ENCODE data around the gene CCDC149. TPM values are rescaled to one million over a fixed set of nuclear protein-coding genes. Genes with fewer than 3 reads are reported as not detected.

CCDC149 gene
- total RNA-seq, 1 donor: 12.3 TPM

DNA sequence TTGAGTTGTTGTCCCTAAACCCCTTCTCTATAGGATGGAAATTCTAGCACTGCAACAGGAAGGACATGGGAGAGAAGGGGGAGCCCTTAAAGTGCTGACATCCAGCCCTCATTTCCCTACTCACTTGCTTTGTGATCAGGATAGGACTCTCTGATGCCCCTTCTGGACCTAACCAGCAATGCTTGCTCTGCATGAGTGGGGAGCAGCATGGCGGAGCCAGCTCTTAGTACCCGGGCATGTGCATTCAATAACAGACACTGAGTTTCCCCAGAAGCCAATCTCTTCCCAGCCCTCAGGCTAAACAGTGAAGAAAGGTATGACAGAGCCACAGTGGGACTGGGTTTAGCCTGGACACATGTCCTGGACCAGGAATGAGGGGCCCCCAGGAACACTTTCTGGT lies 103.5 kb downstream of the CCDC149 start:
- peaks cover 4% of the 10 kb centered on the region for H3K4me1 ChIP-seq (ENCODE audit: insufficient read depth, low read length)
- H3K4me2 ChIP-seq (ENCODE audit: insufficient read depth, low read length): no peak overlapping the region
- H3K79me2 ChIP-seq (ENCODE audit: insufficient read depth, low read length): no peaks in the 10 kb centered on the region
- TF ChIP-seq, protein P1, sequence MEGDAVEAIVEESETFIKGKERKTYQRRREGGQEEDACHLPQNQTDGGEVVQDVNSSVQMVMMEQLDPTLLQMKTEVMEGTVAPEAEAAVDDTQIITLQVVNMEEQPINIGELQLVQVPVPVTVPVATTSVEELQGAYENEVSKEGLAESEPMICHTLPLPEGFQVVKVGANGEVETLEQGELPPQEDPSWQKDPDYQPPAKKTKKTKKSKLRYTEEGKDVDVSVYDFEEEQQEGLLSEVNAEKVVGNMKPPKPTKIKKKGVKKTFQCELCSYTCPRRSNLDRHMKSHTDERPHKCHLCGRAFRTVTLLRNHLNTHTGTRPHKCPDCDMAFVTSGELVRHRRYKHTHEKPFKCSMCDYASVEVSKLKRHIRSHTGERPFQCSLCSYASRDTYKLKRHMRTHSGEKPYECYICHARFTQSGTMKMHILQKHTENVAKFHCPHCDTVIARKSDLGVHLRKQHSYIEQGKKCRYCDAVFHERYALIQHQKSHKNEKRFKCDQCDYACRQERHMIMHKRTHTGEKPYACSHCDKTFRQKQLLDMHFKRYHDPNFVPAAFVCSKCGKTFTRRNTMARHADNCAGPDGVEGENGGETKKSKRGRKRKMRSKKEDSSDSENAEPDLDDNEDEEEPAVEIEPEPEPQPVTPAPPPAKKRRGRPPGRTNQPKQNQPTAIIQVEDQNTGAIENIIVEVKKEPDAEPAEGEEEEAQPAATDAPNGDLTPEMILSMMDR (IDR thresholded peaks at IDR 0.05; ENCODE audit: extremely low read depth, low read depth, low read length): no peak
- H4K20me1 ChIP-seq (ENCODE audit: insufficient read depth, low read length): no peaks in the 10 kb centered on the region
- H3K27me3 ChIP-seq (ENCODE audit: insufficient read depth, low read length): no peaks in the 10 kb centered on the region
- no peak overlapping the region for H2AFZ ChIP-seq (ENCODE audit: low read length)
- no peak overlapping the region for H3K4me3 ChIP-seq (ENCODE audit: insufficient read depth, low read length)
- H3K36me3 ChIP-seq (ENCODE audit: insufficient read depth, low read length): peaks cover 7% of the 10 kb centered on the region
- no peak for DNase-seq (ENCODE audit: insufficient read length, low spot score, missing footprints)
- H3K9me3 ChIP-seq (ENCODE audit: low read depth, low read length): no peaks in the 10 kb centered on the region
- no peak overlapping the region for H3K27ac ChIP-seq (ENCODE audit: low read depth, low read length)

DNA sequence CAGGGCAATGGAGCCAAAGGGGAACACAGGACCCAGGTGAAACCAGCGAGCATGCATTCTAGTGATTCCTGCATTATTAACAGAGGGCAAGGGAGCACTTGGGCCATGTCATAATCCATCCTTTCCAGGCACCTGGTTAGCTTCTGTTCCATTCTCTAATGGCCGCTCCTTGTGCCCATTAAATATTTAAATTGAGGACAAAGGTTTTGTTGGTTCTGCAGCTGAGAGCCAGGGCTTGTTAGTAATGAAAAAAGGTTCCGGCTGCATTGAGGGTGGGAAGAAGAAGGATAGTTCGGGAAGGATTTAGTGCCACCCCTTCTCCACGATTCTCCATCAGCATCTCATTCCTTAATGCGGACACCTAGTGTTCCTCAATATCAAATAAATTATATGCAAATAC lies 103.9 kb downstream of the CCDC149 start:
- Histone ChIP-seq H3K27me3 (ENCODE audit: insufficient read depth, low read length) (no peaks in the 10 kb centered on the region), H3K36me3 (ENCODE audit: insufficient read depth, low read length) (peaks cover 7% of the 10 kb centered on the region), H3K9me3 (ENCODE audit: low read depth, low read length) (no peaks in the 10 kb centered on the region), H4K20me1 (ENCODE audit: insufficient read depth, low read length) (no peaks in the 10 kb centered on the region), H3K4me2 (ENCODE audit: insufficient read depth, low read length) (no peak overlapping the region), H2AFZ (ENCODE audit: low read length) (no peak overlapping the region), H3K79me2 (ENCODE audit: insufficient read depth, low read length) (no peaks in the 10 kb centered on the region), H3K4me3 (ENCODE audit: insufficient read depth, low read length) (no peak overlapping the region), H3K4me1 (ENCODE audit: insufficient read depth, low read length) (peaks cover 4% of the 10 kb centered on the region), H3K27ac (ENCODE audit: low read depth, low read length) (no peak overlapping the region)
- TF ChIP-seq, protein P1 (IDR thresholded peaks at IDR 0.05; ENCODE audit: extremely low read depth, low read depth, low read length): no peak
- DNase-seq (ENCODE audit: insufficient read length, low spot score, missing footprints): no peak

DNA sequence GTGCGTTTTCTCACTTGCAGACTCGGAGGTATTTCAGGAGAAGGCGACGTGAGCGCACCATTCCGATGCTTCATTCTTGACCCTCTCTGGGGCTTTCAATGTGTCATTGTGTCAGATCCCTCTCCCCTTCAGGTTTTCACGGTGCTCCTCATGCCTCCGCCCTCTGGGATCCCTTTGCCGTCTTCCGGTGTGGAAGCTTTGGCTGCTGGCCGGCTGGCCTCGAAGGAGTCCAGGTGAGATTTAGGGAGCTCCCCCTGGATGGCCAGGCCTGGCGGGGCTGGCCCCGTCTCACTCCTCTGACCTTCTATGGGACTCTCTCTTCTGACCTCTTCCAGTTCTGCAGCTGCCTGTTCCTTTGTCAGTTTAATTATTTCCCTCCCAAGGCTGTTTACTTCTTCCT lies 104.6 kb downstream of the CCDC149 start:
- no peaks in the 10 kb centered on the region for H3K79me2 ChIP-seq (ENCODE audit: insufficient read depth, low read length)
- peaks cover 7% of the 10 kb centered on the region for H3K36me3 ChIP-seq (ENCODE audit: insufficient read depth, low read length)
- H2AFZ ChIP-seq (ENCODE audit: low read length): no peak overlapping the region
- TF ChIP-seq, protein P1 (IDR thresholded peaks at IDR 0.05; ENCODE audit: extremely low read depth, low read depth, low read length): no peak
- H3K9me3 ChIP-seq (ENCODE audit: low read depth, low read length): no peaks in the 10 kb centered on the region
- H3K4me2 ChIP-seq (ENCODE audit: insufficient read depth, low read length): no peak overlapping the region
- peaks cover 4% of the 10 kb centered on the region for H3K4me1 ChIP-seq (ENCODE audit: insufficient read depth, low read length)
- no peak for DNase-seq (ENCODE audit: insufficient read length, low spot score, missing footprints)
- no peak overlapping the region for H3K27ac ChIP-seq (ENCODE audit: low read depth, low read length)
- no peaks in the 10 kb centered on the region for H4K20me1 ChIP-seq (ENCODE audit: insufficient read depth, low read length)
- H3K27me3 ChIP-seq (ENCODE audit: insufficient read depth, low read length): no peaks in the 10 kb centered on the region
- no peak overlapping the region for H3K4me3 ChIP-seq (ENCODE audit: insufficient read depth, low read length)

DNA sequence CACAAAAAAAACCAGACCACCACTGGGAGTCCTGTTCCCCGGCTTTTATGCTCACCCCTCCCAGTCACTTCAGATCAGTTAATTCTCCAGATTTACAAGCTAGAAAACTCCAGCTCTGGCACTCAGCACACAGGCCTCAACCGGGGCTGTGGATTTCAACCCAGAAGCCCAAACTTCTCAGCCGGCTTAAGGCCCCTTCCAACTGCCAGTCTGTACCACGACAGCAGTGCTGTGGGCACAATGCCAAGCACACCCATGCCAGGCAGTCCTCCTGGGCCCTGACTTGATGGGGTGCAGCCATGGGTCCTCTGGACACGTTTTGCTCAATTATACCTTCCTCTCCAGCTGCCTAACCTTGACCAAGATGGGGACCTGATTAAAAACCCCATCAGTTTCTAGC lies 105.2 kb downstream of the CCDC149 start:
- no peak overlapping the region for H3K4me3 ChIP-seq (ENCODE audit: insufficient read depth, low read length)
- H3K4me1 ChIP-seq (ENCODE audit: insufficient read depth, low read length): peaks cover 8% of the 10 kb centered on the region
- no peak overlapping the region for H2AFZ ChIP-seq (ENCODE audit: low read length)
- H3K27me3 ChIP-seq (ENCODE audit: insufficient read depth, low read length): no peaks in the 10 kb centered on the region
- H3K79me2 ChIP-seq (ENCODE audit: insufficient read depth, low read length): no peaks in the 10 kb centered on the region
- DNase-seq (ENCODE audit: insufficient read length, low spot score, missing footprints): no peak
- no peaks in the 10 kb centered on the region for H3K9me3 ChIP-seq (ENCODE audit: low read depth, low read length)
- H3K36me3 ChIP-seq (ENCODE audit: insufficient read depth, low read length): peaks cover 7% of the 10 kb centered on the region
- H4K20me1 ChIP-seq (ENCODE audit: insufficient read depth, low read length): no peaks in the 10 kb centered on the region
- no peak overlapping the region for H3K4me2 ChIP-seq (ENCODE audit: insufficient read depth, low read length)
- H3K27ac ChIP-seq (ENCODE audit: low read depth, low read length): no peak overlapping the region
- TF ChIP-seq, protein P1 (IDR thresholded peaks at IDR 0.05; ENCODE audit: extremely low read depth, low read depth, low read length): no peak

All from osteoblast (primary cell).